PC-3 (cell line): ENCODE measurements around the gene MED8. TPM values are rescaled to one million over a fixed set of nuclear protein-coding genes. Genes with fewer than 3 reads are reported as not detected.

Source experiments
- ATAC-seq: fragments of 200-7000 bp; cut with Tn5 transposase; 2 replicates; pipeline ENCODE4 v1.9.1; 2020; ENCODE audit warnings: mild to moderate bottlenecking, moderate library complexity
- BruUV-seq: library from RNA; stranded (reverse); fragments of 400-500 nt; replicated peaks from 2 replicates; lab custom pipeline; 2021; lab: Mats Ljungman, UMichigan
- CTCF ChIA-PET: fragments of 300-600 bp; sonication (Branson Sonifier 250); formaldehyde crosslinking; loops from one replicate; lab custom pipeline; 2022; ENCODE audit warnings: antibody characterized with exemption; lab: Charles Lee
- POLR2A ChIA-PET: fragments of 300-600 bp; sonication (Branson Sonifier 250); formaldehyde crosslinking; loops from one replicate; lab custom pipeline; 2022; ENCODE audit warnings: antibody characterized with exemption; ENCODE audit not compliant: unreplicated experiment; lab: Charles Lee
- DNase-seq: peaks from one replicate; pipeline ENCODE4 v3.0.0-alpha.2; 2015
- H2AFZ ChIP-seq: fragments of 300-600 bp; sonication (generic); 2 replicates; pipeline ENCODE4 v1.6.0; 2016; ENCODE audit warnings: antibody characterized with exemption, low read length
- H3F3A ChIP-seq: fragments of 300-600 bp; sonication (generic); one replicate; pipeline ENCODE4 v1.6.0; 2017; ENCODE audit warnings: antibody characterized with exemption, low read length, control low read depth, mild to moderate bottlenecking; ENCODE audit not compliant: unreplicated experiment
- H3K27ac ChIP-seq: fragments of 300-600 bp; sonication (generic); 2 replicates; pipeline ENCODE4 v1.5.1; 2016; ENCODE audit warnings: mild to moderate bottlenecking, low read length
- H3K27me3 ChIP-seq: fragments of 300-600 bp; sonication (generic); 2 replicates; pipeline ENCODE4 v1.6.1; 2016; ENCODE audit warnings: low read length, mixed read lengths
- H3K36me3 ChIP-seq: fragments of 300-600 bp; sonication (generic); 2 replicates; pipeline ENCODE4 v1.6.1; 2016; ENCODE audit warnings: low read depth, mixed run types, low read length, mixed read lengths
- H3K4me1 ChIP-seq: fragments of 300-600 bp; sonication (generic); 2 replicates; pipeline ENCODE4 v1.5.1; 2016; ENCODE audit warnings: low read length; ENCODE audit not compliant: insufficient read depth
- H3K4me2 ChIP-seq: fragments of 300-600 bp; sonication (generic); 2 replicates; pipeline ENCODE4 v1.6.0; 2016; ENCODE audit warnings: low read length
- H3K4me3 ChIP-seq: fragments of 300-600 bp; sonication (generic); 2 replicates; pipeline ENCODE4 v1.5.1; 2016; ENCODE audit warnings: mild to moderate bottlenecking, low read length, mixed read lengths
- H3K79me2 ChIP-seq: fragments of 300-600 bp; sonication (generic); 2 replicates; pipeline ENCODE4 v1.6.1; 2017; ENCODE audit warnings: low read length, mixed read lengths
- H3K9ac ChIP-seq: fragments of 300-600 bp; sonication (generic); 2 replicates; pipeline ENCODE4 v1.6.0; 2016; ENCODE audit warnings: mild to moderate bottlenecking, low read length
- H3K9me2 ChIP-seq: fragments of 300-600 bp; sonication (generic); replicated peaks from 2 replicates; pipeline ENCODE4 v1.6.1; 2016; ENCODE audit warnings: mixed run types, low read length, mixed read lengths
- H3K9me3 ChIP-seq: fragments of 300-600 bp; sonication (generic); 2 replicates; pipeline ENCODE4 v1.6.1; 2016; ENCODE audit warnings: low read length, mixed read lengths
- H4K20me1 ChIP-seq: fragments of 300-600 bp; sonication (generic); 2 replicates; pipeline ENCODE4 v1.6.1; 2016; ENCODE audit warnings: low read length, mixed read lengths
- EZH2 ChIP-seq: fragments of 300-600 bp; sonication (generic); IDR thresholded peaks from one replicate; pipeline ENCODE4 v1.6.1; 2017; ENCODE audit warnings: antibody characterized with exemption, mild to moderate bottlenecking, low read length; ENCODE audit not compliant: unreplicated experiment
- EZH2phosphoT487 ChIP-seq: fragments of 300-600 bp; sonication (generic); IDR thresholded peaks from 2 replicates; pipeline ENCODE4 v1.6.1; 2018; ENCODE audit warnings: mild to moderate bottlenecking, antibody characterized with exemption, low read length, borderline replicate concordance
- intact Hi-C: fragments of 100-400 bp; cut with micrococcal nuclease; formaldehyde crosslinking; loops from 2 replicates; pipeline ENCODE4 v1.9.0; 2023
- total RNA-seq: library from RNA; depleted of rRNA; stranded (reverse); fragments of >200 nt; gene quantifications from 2 replicates; pipeline ENCODE4 v1.2.3, GENCODE V29; 2014
- TF ChIP-seq, protein P1 (sequence below): fragments of 300-600 bp; sonication (generic); conservative IDR thresholded peaks from 2 replicates; pipeline ENCODE4 v1.5.1; 2017; ENCODE audit warnings: antibody characterized with exemption, low read depth, mild to moderate bottlenecking, low read length

Gene MED8
- total RNA-seq, 1 experiment from 2014 or later, result 41.8 TPM

DNA sequence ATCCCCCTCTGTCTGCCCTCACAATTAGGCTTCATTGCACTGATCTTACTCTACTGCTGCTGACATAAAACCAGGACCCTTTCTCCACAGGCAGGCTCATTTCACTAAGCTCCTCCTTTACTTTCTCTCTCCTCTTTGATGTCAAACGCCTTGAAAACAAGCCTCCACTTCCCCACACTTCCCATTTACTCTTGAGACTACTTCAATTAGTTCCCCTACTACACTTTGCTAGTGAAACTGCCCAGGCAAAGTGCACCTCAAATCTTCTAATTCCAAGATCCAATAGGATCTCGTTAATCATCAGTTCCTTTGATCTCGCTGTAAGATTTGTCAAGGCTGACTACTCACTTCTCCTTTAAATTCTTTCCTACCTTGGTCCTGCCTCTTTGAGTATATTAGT is 36.7 kb downstream of the MED8 start:
- H3K4me2 ChIP-seq, result no peak overlapping the region
- H3K9ac ChIP-seq, result no peak overlapping the region
- ATAC-seq, result no peak
- TF ChIP-seq EZH2 (no peak), EZH2phosphoT487 (no peak)
- TF ChIP-seq, protein P1, sequence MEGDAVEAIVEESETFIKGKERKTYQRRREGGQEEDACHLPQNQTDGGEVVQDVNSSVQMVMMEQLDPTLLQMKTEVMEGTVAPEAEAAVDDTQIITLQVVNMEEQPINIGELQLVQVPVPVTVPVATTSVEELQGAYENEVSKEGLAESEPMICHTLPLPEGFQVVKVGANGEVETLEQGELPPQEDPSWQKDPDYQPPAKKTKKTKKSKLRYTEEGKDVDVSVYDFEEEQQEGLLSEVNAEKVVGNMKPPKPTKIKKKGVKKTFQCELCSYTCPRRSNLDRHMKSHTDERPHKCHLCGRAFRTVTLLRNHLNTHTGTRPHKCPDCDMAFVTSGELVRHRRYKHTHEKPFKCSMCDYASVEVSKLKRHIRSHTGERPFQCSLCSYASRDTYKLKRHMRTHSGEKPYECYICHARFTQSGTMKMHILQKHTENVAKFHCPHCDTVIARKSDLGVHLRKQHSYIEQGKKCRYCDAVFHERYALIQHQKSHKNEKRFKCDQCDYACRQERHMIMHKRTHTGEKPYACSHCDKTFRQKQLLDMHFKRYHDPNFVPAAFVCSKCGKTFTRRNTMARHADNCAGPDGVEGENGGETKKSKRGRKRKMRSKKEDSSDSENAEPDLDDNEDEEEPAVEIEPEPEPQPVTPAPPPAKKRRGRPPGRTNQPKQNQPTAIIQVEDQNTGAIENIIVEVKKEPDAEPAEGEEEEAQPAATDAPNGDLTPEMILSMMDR, result no peak
- H3K9me2 ChIP-seq, result no peaks in the 10 kb centered on the region
- H3K79me2 ChIP-seq, result peaks cover 3% of the 10 kb centered on the region
- H3K36me3 ChIP-seq, result no peaks in the 10 kb centered on the region
- ChIA-PET CTCF (no interaction called here), POLR2A (no interaction called here)
- peaks cover 26% of the 10 kb centered on the region for H3K4me1 ChIP-seq
- H3K27me3 ChIP-seq, result no peaks in the 10 kb centered on the region
- H3K4me3 ChIP-seq, result no peak overlapping the region
- H3K27ac ChIP-seq, result no peak overlapping the region
- H3F3A ChIP-seq, result no peaks in the 10 kb centered on the region
- no TSS peak for BruUV-seq
- no peak overlapping the region for H2AFZ ChIP-seq
- intact Hi-C loops, result no loop called here
- no peak for DNase-seq
- H4K20me1 ChIP-seq, result no peaks in the 10 kb centered on the region
- H3K9me3 ChIP-seq, result no peaks in the 10 kb centered on the region

- POLR2A ChIA-PET, result no interaction called here
Measured at GRCh38 chr1:43352351-43352705, 37.3 kb downstream of the MED8 start.

More at GRCh38 chr1:43352351-43352705, 37.3 kb downstream of the MED8 start:
- BruUV-seq, result no TSS peak
- Histone ChIP-seq H3K4me1 (peaks cover 23% of the 10 kb centered on the region), H3F3A (no peaks in the 10 kb centered on the region), H2AFZ (no peak overlapping the region), H3K27ac (no peak overlapping the region), H3K79me2 (no peaks in the 10 kb centered on the region), H3K4me3 (no peak overlapping the region), H3K36me3 (no peaks in the 10 kb centered on the region), H3K9ac (no peak overlapping the region), H3K9me3 (no peaks in the 10 kb centered on the region), H4K20me1 (no peaks in the 10 kb centered on the region), H3K4me2 (no peak overlapping the region), H3K9me2 (no peaks in the 10 kb centered on the region), H3K27me3 (no peaks in the 10 kb centered on the region)
- TF ChIP-seq, protein P1, result no peak
- TF ChIP-seq EZH2phosphoT487 (no peak), EZH2 (no peak)
- DNase-seq (no peak), ATAC-seq (no peak)
- CTCF ChIA-PET, result no interaction called here
- intact Hi-C loops, result no loop called here
